Left lung (tissue), 10 donors: Measurements from ENCODE around the gene DLG2. TPM values are rescaled to one million over a fixed set of nuclear protein-coding genes. Genes with fewer than 3 reads are reported as not detected.

Experiments
- ATAC-seq: fragments of 200-7000 bp; cut with Tn5 transposase; one replicate; pipeline ENCODE4 v1.9.1; 2020; ENCODE audit warnings: moderate library complexity
- DNase-seq, 4 donors: peaks; one replicate each; pipeline ENCODE4 v3.0.0-alpha.2; 2013 to 2020
- H3K27ac ChIP-seq, 2 donors: fragments of 200-600 bp; sonication (generic) in 1 of 2; one replicate each; pipeline versions ENCODE4 v1.5.0 to v1.8.0; 2020 to 2021
- H3K27me3 ChIP-seq, 2 donors: fragments of 200-600 bp; sonication (generic) in 1 of 2; one replicate each; pipeline versions ENCODE4 v1.5.0 to v1.8.0; 2020 to 2021
- H3K36me3 ChIP-seq, 2 donors: fragments of 200-600 bp; sonication (generic) in 1 of 2; one replicate each; pipeline versions ENCODE4 v1.5.0 to v1.8.0; 2020 to 2021
- H3K4me1 ChIP-seq, 2 donors: fragments of 200-600 bp; one replicate each; pipeline ENCODE4 v1.8.0; 2021
- H3K4me3 ChIP-seq, 2 donors: fragments of 200-600 bp; sonication (generic) in 1 of 2; one replicate each; pipeline versions ENCODE4 v1.5.0 to v1.8.0; 2020 to 2021; ENCODE audit warnings: mild to moderate bottlenecking in 1 of 2
- H3K9me3 ChIP-seq, 2 donors: fragments of 200-600 bp; sonication (generic) in 1 of 2; one replicate each; pipeline versions ENCODE4 v1.5.0 to v1.8.0; 2020 to 2021
- CTCF ChIP-seq, 2 donors: fragments of 200-600 bp; sonication (generic) in 1 of 2; IDR thresholded peaks; one replicate each; pipeline versions ENCODE4 v1.5.0 to v1.8.0; 2021; ENCODE audit warnings: antibody characterized with exemption in 2 of 2
- intact Hi-C, 2 donors: fragments of 100-400 bp; cut with DNase I; formaldehyde crosslinking; loops; one replicate each; pipeline versions ENCODE4 v1.11.2 to v1.14.2; 2022
- polyA plus RNA-seq, 6 donors: library from polyadenylated mRNA; unstranded; fragments of 120-200 nt; gene quantifications; one replicate each; pipeline ENCODE4 v1.2.1, GENCODE V29; 2013; ENCODE audit not compliant: insufficient read length in 6 of 6
- total RNA-seq, 2 donors: library from RNA; stranded (reverse); fragmentation: NEBNext Ultra II Directional; extraction: Animal tissue kit (Norgen Biotek cat#: 25700); gene quantifications; one replicate each; pipeline ENCODE4 v1.2.1, GENCODE V29; 2021
- donor health status: DM: no; HTN: yes; CAD: no.
- donor health status: DM: no; HTN: no; CAD: no.

Gene DLG2
- total and polyA plus RNA-seq, 8 donors: 4.5 to 15.0 (median 8.6) TPM

- H3K27me3 ChIP-seq: no peaks in the 10 kb centered on the region
- no peaks in the 10 kb centered on the region for H3K9me3 ChIP-seq
- ATAC-seq (no peak), DNase-seq (no peak)
- no peak overlapping the region for H3K4me3 ChIP-seq
- intact Hi-C loops: no loop called here
- no peak for TF ChIP-seq CTCF (IDR thresholded peaks at IDR 0.05)
- H3K36me3 ChIP-seq: no peaks in the 10 kb centered on the region
- H3K27ac ChIP-seq: no peak overlapping the region
- H3K4me1 ChIP-seq: no peaks in the 10 kb centered on the region
These were observed 760.2 kb downstream of the DLG2 start for GRCh38 chr11:84866922-84867321.

GRCh38 chr11:84865791-84866535 lies 761.2 kb downstream of the DLG2 start:
- ATAC-seq (no peak), DNase-seq (no peak)
- H3K36me3 ChIP-seq: no peaks in the 10 kb centered on the region
- intact Hi-C loops: no loop called here
- no peak overlapping the region for H3K4me3 ChIP-seq
- no peaks in the 10 kb centered on the region for H3K9me3 ChIP-seq
- no peaks in the 10 kb centered on the region for H3K27me3 ChIP-seq
- H3K4me1 ChIP-seq: no peaks in the 10 kb centered on the region
- no peak overlapping the region for H3K27ac ChIP-seq
- TF ChIP-seq CTCF (IDR thresholded peaks at IDR 0.05): no peak

GRCh38 chr11:84865257-84865656 lies 761.9 kb downstream of the DLG2 start:
- DNase-seq: no peak
- Histone ChIP-seq H3K4me3 (no peak overlapping the region), H3K9me3 (no peaks in the 10 kb centered on the region), H3K36me3 (no peaks in the 10 kb centered on the region), H3K27ac (no peak overlapping the region), H3K27me3 (no peaks in the 10 kb centered on the region), H3K4me1 (no peaks in the 10 kb centered on the region)
- intact Hi-C loops: no loop called here
- ATAC-seq: peak; percentile 43
- no peak for TF ChIP-seq CTCF (IDR thresholded peaks at IDR 0.05)

- no peaks in the 10 kb centered on the region for H3K9me3 ChIP-seq
- DNase-seq: no peak
- intact Hi-C loops: no loop called here
These were observed 769.4 kb downstream of the DLG2 start for GRCh38 chr11:84857746-84858145.

More at GRCh38 chr11:84857746-84858145, 769.4 kb downstream of the DLG2 start:
- no peak for TF ChIP-seq CTCF (IDR thresholded peaks at IDR 0.05)
- Histone ChIP-seq H3K4me3 (no peak overlapping the region), H3K4me1 (no peaks in the 10 kb centered on the region), H3K27ac (no peak overlapping the region), H3K27me3 (no peaks in the 10 kb centered on the region), H3K36me3 (no peaks in the 10 kb centered on the region)
- ATAC-seq: no peak
